H9 (cell line): ENCODE results near the gene STAG2. TPM values are rescaled to one million over a fixed set of nuclear protein-coding genes. Genes with fewer than 3 reads are reported as not detected.

Source experiments
- DNase-seq: peaks from one replicate; pipeline ENCODE4 v3.0.0-alpha.2; 2017
- H2AFZ ChIP-seq: one replicate; pipeline ENCODE4 v1.6.1; 2013; ENCODE audit warnings: mild to moderate bottlenecking, low read length, control low read depth, moderate library complexity
- H2AK5ac ChIP-seq: 2 replicates; pipeline ENCODE4 v1.6.1; 2013; ENCODE audit warnings: low read length, control low read depth, mixed read lengths; ENCODE audit not compliant: insufficient read length
- H2BK120ac ChIP-seq: one replicate; pipeline ENCODE4 v1.6.1; 2013; ENCODE audit warnings: low read depth, mild to moderate bottlenecking, low read length, control low read depth, inconsistent platforms; ENCODE audit not compliant: poor library complexity, severe bottlenecking
- H2BK12ac ChIP-seq: 2 replicates; pipeline ENCODE4 v1.6.1; 2013; ENCODE audit warnings: low read length, control low read depth, mixed read lengths, low read depth; ENCODE audit not compliant: insufficient read length
- H2BK15ac ChIP-seq: 2 replicates; pipeline ENCODE4 v1.6.1; 2013; ENCODE audit warnings: low read depth, low read length, control low read depth
- H2BK20ac ChIP-seq: one replicate; pipeline ENCODE4 v1.6.1; 2013; ENCODE audit warnings: low read depth, mild to moderate bottlenecking, low read length, control low read depth, inconsistent platforms; ENCODE audit not compliant: poor library complexity, severe bottlenecking
- H2BK5ac ChIP-seq: 2 replicates; pipeline ENCODE4 v1.6.1; 2013; ENCODE audit warnings: low read length, control low read depth, mixed read lengths; ENCODE audit not compliant: insufficient read length
- H3K14ac ChIP-seq: 2 replicates; pipeline ENCODE4 v1.6.1; 2013; ENCODE audit warnings: low read length, control low read depth; ENCODE audit not compliant: insufficient read depth
- H3K18ac ChIP-seq: 2 replicates; pipeline ENCODE4 v1.6.1; 2013; ENCODE audit warnings: low read depth, mild to moderate bottlenecking, mixed read lengths, low read length, control low read depth; ENCODE audit not compliant: insufficient read length
- H3K23ac ChIP-seq: 2 replicates; pipeline ENCODE4 v1.6.1; 2013; ENCODE audit warnings: low read length, control low read depth, mixed read lengths, low read depth; ENCODE audit not compliant: insufficient read length
- H3K23me2 ChIP-seq: 2 replicates; pipeline ENCODE4 v1.6.1; 2013; ENCODE audit warnings: low read depth, mild to moderate bottlenecking, mixed read lengths, low read length, control low read depth; ENCODE audit not compliant: insufficient read length, poor library complexity, severe bottlenecking
- H3K27ac ChIP-seq: 2 replicates; pipeline ENCODE4 v1.5.1; 2013; ENCODE audit warnings: low read length, control low read depth, mixed read lengths, low read depth; ENCODE audit not compliant: insufficient read length
- H3K27me3 ChIP-seq: 2 replicates; pipeline ENCODE4 v1.6.1; 2013; ENCODE audit warnings: low read length, control low read depth, inconsistent platforms; ENCODE audit not compliant: insufficient read depth
- H3K4ac ChIP-seq: 2 replicates; pipeline ENCODE4 v1.6.1; 2013; ENCODE audit warnings: low read depth, mild to moderate bottlenecking, control low read depth, inconsistent platforms, low read length, moderate library complexity
- H3K4me1 ChIP-seq: 2 replicates; pipeline ENCODE4 v1.6.1; 2013; ENCODE audit warnings: low read length, control low read depth, inconsistent platforms; ENCODE audit not compliant: insufficient read depth
- H3K4me2 ChIP-seq: 2 replicates; pipeline ENCODE4 v1.6.1; 2013; ENCODE audit warnings: low read length, control low read depth, mixed read lengths; ENCODE audit not compliant: insufficient read length, insufficient read depth
- H3K56ac ChIP-seq: 2 replicates; pipeline ENCODE4 v1.6.1; 2013; ENCODE audit warnings: low read depth, mild to moderate bottlenecking, mixed read lengths, low read length, control low read depth; ENCODE audit not compliant: insufficient read length
- H3K79me1 ChIP-seq: 2 replicates; pipeline ENCODE4 v1.6.1; 2013; ENCODE audit warnings: low read depth, mild to moderate bottlenecking, moderate library complexity, low read length, control low read depth, inconsistent platforms; ENCODE audit not compliant: insufficient read depth, poor library complexity, severe bottlenecking
- H3K79me2 ChIP-seq: 2 replicates; pipeline ENCODE4 v1.6.1; 2013; ENCODE audit warnings: low read length, control low read depth, inconsistent platforms; ENCODE audit not compliant: insufficient read depth
- H3K9ac ChIP-seq: 2 replicates; pipeline ENCODE4 v1.6.1; 2013; ENCODE audit warnings: low read length, control low read depth, mixed read lengths; ENCODE audit not compliant: insufficient read length; ENCODE audit errors: extremely low read depth
- H3K9me3 ChIP-seq: one replicate; pipeline ENCODE4 v1.6.1; 2013; ENCODE audit warnings: low read depth, low read length, inconsistent platforms; ENCODE audit not compliant: control insufficient read depth
- H3T11ph ChIP-seq: one replicate; pipeline ENCODE4 v1.6.1; 2013; ENCODE audit warnings: mild to moderate bottlenecking, low read length, control low read depth, inconsistent platforms
- H4K20me1 ChIP-seq: one replicate; pipeline ENCODE4 v1.6.1; 2013; ENCODE audit not compliant: control insufficient read depth, insufficient read length, insufficient read depth
- H4K5ac ChIP-seq: 2 replicates; pipeline ENCODE4 v1.6.1; 2013; ENCODE audit warnings: low read depth, mild to moderate bottlenecking, mixed read lengths, low read length, control low read depth; ENCODE audit not compliant: insufficient read length
- H4K8ac ChIP-seq: replicated peaks from 2 replicates; pipeline ENCODE4 v1.6.1; 2013; ENCODE audit warnings: low read length, control low read depth, mixed read lengths, low read depth; ENCODE audit not compliant: insufficient read length
- H4K91ac ChIP-seq: 2 replicates; pipeline ENCODE4 v1.6.1; 2013; ENCODE audit warnings: low read depth, mild to moderate bottlenecking, moderate library complexity, mixed read lengths, low read length, control low read depth; ENCODE audit not compliant: insufficient read length
- H3K27ac Mint-ChIP-seq, 3 experiments: 2 replicates in 2 of 3; 3 replicates in 1 of 3; pipeline ENCODE4 v1.8.0; 2020 to 2021; ENCODE audit warnings: mixed read lengths in 3 of 3, mild to moderate bottlenecking in 1 of 3, moderate library complexity in 1 of 3
- H3K27me3 Mint-ChIP-seq: 2 replicates; pipeline ENCODE4 v1.8.0; 2021; ENCODE audit warnings: low read depth, mild to moderate bottlenecking, moderate library complexity, mixed read lengths
- H3K36me3 Mint-ChIP-seq, 3 experiments: 2 replicates in 2 of 3; 3 replicates in 1 of 3; pipeline ENCODE4 v1.8.0; 2020 to 2021; ENCODE audit warnings: low read depth in 3 of 3, mixed read lengths in 3 of 3; ENCODE audit not compliant: insufficient read depth in 1 of 3
- H3K4me1 Mint-ChIP-seq, 2 experiments: 2 replicates each; pipeline ENCODE4 v1.8.0; 2020; ENCODE audit warnings: mixed read lengths in 2 of 2
- H3K4me3 Mint-ChIP-seq, 2 experiments: 2 replicates in 1 of 2; 3 replicates in 1 of 2; pipeline ENCODE4 v1.8.0; 2020 to 2021; ENCODE audit warnings: mild to moderate bottlenecking in 2 of 2, mixed read lengths in 2 of 2, moderate library complexity in 1 of 2
- H3K9me3 Mint-ChIP-seq, 2 experiments: 2 replicates in 1 of 2; 3 replicates in 1 of 2; pipeline ENCODE4 v1.8.0; 2020; ENCODE audit warnings: mild to moderate bottlenecking in 2 of 2, mixed read lengths in 2 of 2, moderate library complexity in 1 of 2
- WGBS: extraction: QIAGEN DNeasy Blood & Tissue Kit; methylation state at CpG from one replicate; pipeline ENCODE4 v1.1.7; 2013; ENCODE audit warnings: missing lambda C conversion rate, low lambda C conversion rate, mixed read lengths; ENCODE audit not compliant: insufficient read length; ENCODE audit errors: extremely low coverage; 5-methylcytosine and 5-hydroxymethylcytosine counted together
- total RNA-seq: library from RNA; stranded (reverse); gene quantifications from 2 replicates; pipeline ENCODE4 v1.2.1, GENCODE V29; 2021
- TF ChIP-seq, protein P1 (sequence below): fragments of 200-600 bp; sonication (generic); conservative IDR thresholded peaks from 3 replicates; pipeline ENCODE4 v1.8.0; 2021; ENCODE audit warnings: antibody characterized with exemption, mild to moderate bottlenecking

STAG2 gene
- total RNA-seq, 1 experiment from 2014 or later = 81.6 TPM

- Histone ChIP-seq H4K91ac (no peak overlapping the region), H4K5ac (no peak overlapping the region), H3K79me2 (no peaks in the 10 kb centered on the region), H2AK5ac (no peak overlapping the region), H3K56ac (no peak overlapping the region), H2BK12ac (no peak overlapping the region), H3K4ac (no peak overlapping the region), H2BK5ac (no peak overlapping the region), H2AFZ (no peak overlapping the region), H3K23ac (no peak overlapping the region), H3K18ac (no peak overlapping the region), H4K20me1 (no peaks in the 10 kb centered on the region), H2BK20ac (no peak overlapping the region), H3K4me2 (no peak overlapping the region), H2BK15ac (no peak overlapping the region), H4K8ac (no peak overlapping the region), H3T11ph (no peak overlapping the region), H3K4me1 (no peaks in the 10 kb centered on the region), H3K9ac (no peak overlapping the region), H3K27ac (no peak overlapping the region), H3K23me2 (no peaks in the 10 kb centered on the region), H3K27me3 (no peaks in the 10 kb centered on the region), H2BK120ac (no peak overlapping the region), H3K79me1 (no peaks in the 10 kb centered on the region), H3K9me3 (peaks cover 18% of the 10 kb centered on the region), H3K14ac (no peak overlapping the region)
- peaks cover 0 to 61% of the 10 kb centered on the region in 2 experiments; a peak in 2 of 5 replicates for H3K9me3 Mint-ChIP-seq
- peaks cover 56 to 73% (median 72%) of the 10 kb centered on the region in 3 experiments for H3K36me3 Mint-ChIP-seq
- H3K27ac Mint-ChIP-seq = no peak overlapping the region
- TF ChIP-seq, protein P1, sequence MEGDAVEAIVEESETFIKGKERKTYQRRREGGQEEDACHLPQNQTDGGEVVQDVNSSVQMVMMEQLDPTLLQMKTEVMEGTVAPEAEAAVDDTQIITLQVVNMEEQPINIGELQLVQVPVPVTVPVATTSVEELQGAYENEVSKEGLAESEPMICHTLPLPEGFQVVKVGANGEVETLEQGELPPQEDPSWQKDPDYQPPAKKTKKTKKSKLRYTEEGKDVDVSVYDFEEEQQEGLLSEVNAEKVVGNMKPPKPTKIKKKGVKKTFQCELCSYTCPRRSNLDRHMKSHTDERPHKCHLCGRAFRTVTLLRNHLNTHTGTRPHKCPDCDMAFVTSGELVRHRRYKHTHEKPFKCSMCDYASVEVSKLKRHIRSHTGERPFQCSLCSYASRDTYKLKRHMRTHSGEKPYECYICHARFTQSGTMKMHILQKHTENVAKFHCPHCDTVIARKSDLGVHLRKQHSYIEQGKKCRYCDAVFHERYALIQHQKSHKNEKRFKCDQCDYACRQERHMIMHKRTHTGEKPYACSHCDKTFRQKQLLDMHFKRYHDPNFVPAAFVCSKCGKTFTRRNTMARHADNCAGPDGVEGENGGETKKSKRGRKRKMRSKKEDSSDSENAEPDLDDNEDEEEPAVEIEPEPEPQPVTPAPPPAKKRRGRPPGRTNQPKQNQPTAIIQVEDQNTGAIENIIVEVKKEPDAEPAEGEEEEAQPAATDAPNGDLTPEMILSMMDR = no peak
- no CpG with 5 or more reads among the region's 4 CpGs for WGBS
- no peaks in the 10 kb centered on the region for H3K4me1 Mint-ChIP-seq
- no peak for DNase-seq
- H3K4me3 Mint-ChIP-seq = no peak overlapping the region
- H3K27me3 Mint-ChIP-seq = no peaks in the 10 kb centered on the region
Observed at GRCh38 chrX:124093222-124093621, 131.7 kb downstream of the STAG2 start.
